Femur (tissue), 1 donor: ENCODE data around the gene SYP.
A peak's percentile ranks its signal among the peaks of the same experiment; 100 is the strongest.

Source experiments
- DNase-seq: peaks from one replicate; pipeline ENCODE4 v3.0.0-alpha.2; 2017

Gene SYP

GRCh38 chrX:49199906-49200771, at the start of gene SYP:
SYP (minus strand) TSS chrX:49200193; CDS start chrX:49200186, 7 bp downstream.
- DNase-seq = peak; percentile 91

GRCh38 chrX:49249616-49250015, 49.6 kb upstream of the SYP start:
- no peak for DNase-seq

GRCh38 chrX:49249071-49249470, 49.1 kb upstream of the SYP start:
- no peak for DNase-seq

GRCh38 chrX:49247916-49248811, 48.2 kb upstream of the SYP start:
- DNase-seq = no peak

GRCh38 chrX:49247346-49247745, 47.4 kb upstream of the SYP start:
- no peak for DNase-seq

GRCh38 chrX:49246541-49246940, 46.5 kb upstream of the SYP start:
- DNase-seq = no peak

- no peak for DNase-seq
These were observed 44.2 kb upstream of the SYP start for GRCh38 chrX:49244207-49244606.

GRCh38 chrX:49243166-49243565, 43.2 kb upstream of the SYP start:
- no peak for DNase-seq

- DNase-seq = no peak
These were observed 42.6 kb upstream of the SYP start for GRCh38 chrX:49242545-49243066.

GRCh38 chrX:49238735-49239134, 38.7 kb upstream of the SYP start:
- no peak for DNase-seq

- no peak for DNase-seq
These were observed 37.1 kb upstream of the SYP start for GRCh38 chrX:49237060-49237459.

- DNase-seq = no peak
These were observed 34.0 kb upstream of the SYP start for GRCh38 chrX:49233887-49234555.

GRCh38 chrX:49233176-49233575, 33.2 kb upstream of the SYP start, which contains the start of gene CACNA1F:
CACNA1F (minus strand) TSS chrX:49233340; CDS start chrX:49233309, 31 bp downstream.
- no peak for DNase-seq

- DNase-seq = no peak
These were observed 32.5 kb upstream of the SYP start for GRCh38 chrX:49232525-49232924.

- no peak for DNase-seq
These were observed 31.5 kb upstream of the SYP start for GRCh38 chrX:49231333-49232000.

- peak; percentile 34 for DNase-seq
These were observed 30.7 kb upstream of the SYP start for GRCh38 chrX:49230500-49231232.

GRCh38 chrX:49228185-49228584, 28.2 kb upstream of the SYP start:
- no peak for DNase-seq

- DNase-seq = no peak
These were observed 27.7 kb upstream of the SYP start for GRCh38 chrX:49227726-49228125.

GRCh38 chrX:49226946-49227345, 27.0 kb upstream of the SYP start:
- DNase-seq = no peak

- no peak for DNase-seq
These were observed 25.9 kb upstream of the SYP start for GRCh38 chrX:49225858-49226257.

GRCh38 chrX:49221868-49222267, 21.9 kb upstream of the SYP start:
- DNase-seq = no peak

- no peak for DNase-seq
These were observed 20.1 kb upstream of the SYP start for GRCh38 chrX:49220100-49220499.
